ENCODE results near the gene DSCAML1.

DSCAML1 gene

GRCh38 chr11:117687776-117688175, 109.2 kb downstream of the DSCAML1 start:
- no peak for DNase-seq (ENCODE audit: low read depth)
- no peak for TF ChIP-seq CTCF (IDR thresholded peaks at IDR 0.05; ENCODE audit: control insufficient read depth, extremely low read depth, insufficient read depth)
- H3K4me3 ChIP-seq (ENCODE audit: low read depth, low read length) = no peak overlapping the region

DNA sequence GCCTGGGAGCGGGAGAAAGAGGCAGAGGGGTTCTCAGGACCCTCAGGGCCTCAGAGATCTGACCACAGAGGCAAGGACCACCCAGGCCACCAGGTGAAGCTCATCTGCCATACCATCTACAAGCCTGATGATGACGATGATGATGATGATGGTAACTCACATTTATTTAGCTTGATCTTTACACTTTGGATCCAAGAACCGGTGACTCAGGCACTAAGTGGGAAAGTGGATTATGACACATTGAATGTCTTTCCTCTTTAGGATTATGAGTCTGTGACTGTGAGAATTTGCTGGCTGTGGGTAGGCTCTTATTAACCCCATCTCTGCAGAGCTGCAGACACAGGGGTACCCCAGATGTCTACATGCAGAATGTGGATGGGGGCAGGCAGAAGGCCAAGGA, 110.3 kb downstream of the DSCAML1 start:
- no peak for DNase-seq (ENCODE audit: low read depth)
- no peak for TF ChIP-seq CTCF (IDR thresholded peaks at IDR 0.05; ENCODE audit: control insufficient read depth, extremely low read depth, insufficient read depth)
- no peak overlapping the region for H3K4me3 ChIP-seq (ENCODE audit: low read depth, low read length)

DNA sequence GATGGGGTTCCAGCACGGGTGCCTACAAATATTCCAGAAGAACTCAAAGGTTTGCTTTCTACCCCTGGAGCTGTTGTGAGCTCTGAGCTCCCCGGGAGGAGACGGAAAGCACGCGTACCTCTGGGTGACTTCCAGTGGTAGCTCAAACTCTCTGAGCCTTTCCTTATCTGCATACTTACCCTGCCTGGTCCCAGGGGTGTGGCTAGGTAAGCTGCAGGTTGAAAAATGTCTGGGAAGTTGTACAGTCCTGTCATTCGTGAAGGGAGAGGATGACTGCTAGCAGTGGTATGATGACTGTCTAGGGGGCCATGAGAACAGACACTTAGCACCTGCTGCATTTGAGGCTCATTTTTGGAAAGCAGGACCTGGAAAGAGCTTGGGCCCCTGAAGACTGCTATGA, 111.5 kb downstream of the DSCAML1 start:
- no peak for DNase-seq (ENCODE audit: low read depth)
- no peak for TF ChIP-seq CTCF (IDR thresholded peaks at IDR 0.05; ENCODE audit: control insufficient read depth, extremely low read depth, insufficient read depth)
- H3K4me3 ChIP-seq (ENCODE audit: low read depth, low read length) = no peak overlapping the region

GRCh38 chr11:117684731-117685130, 112.3 kb downstream of the DSCAML1 start:
- no peak for DNase-seq (ENCODE audit: low read depth)
- H3K4me3 ChIP-seq (ENCODE audit: low read depth, low read length) = no peak overlapping the region
- no peak for TF ChIP-seq CTCF (IDR thresholded peaks at IDR 0.05; ENCODE audit: control insufficient read depth, extremely low read depth, insufficient read depth)

DNA sequence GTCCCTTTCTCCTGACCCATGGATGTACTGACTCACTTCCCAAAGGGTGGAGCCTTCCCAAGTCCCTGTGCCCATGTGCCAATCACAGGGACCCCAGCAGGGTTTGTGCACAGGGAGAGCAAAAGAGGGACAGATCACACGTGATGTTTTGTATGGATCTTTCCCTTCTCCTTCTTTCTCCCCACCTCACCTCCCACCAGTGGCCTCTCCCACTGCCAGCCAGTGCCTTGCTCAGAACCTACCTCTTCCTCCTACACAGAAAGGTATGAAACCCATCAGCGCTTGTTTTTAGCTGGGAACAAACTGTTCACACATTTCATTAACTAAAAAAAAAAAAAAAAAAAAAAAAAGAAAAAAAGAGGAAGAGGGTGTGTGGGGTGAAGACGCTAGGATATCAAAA, 112.9 kb downstream of the DSCAML1 start:
- TF ChIP-seq CTCF (IDR thresholded peaks at IDR 0.05; ENCODE audit: control insufficient read depth, extremely low read depth, insufficient read depth) = no peak
- no peak for DNase-seq (ENCODE audit: low read depth)
- H3K4me3 ChIP-seq (ENCODE audit: low read depth, low read length) = no peak overlapping the region

- no peak for TF ChIP-seq CTCF (IDR thresholded peaks at IDR 0.05; ENCODE audit: control insufficient read depth, extremely low read depth, insufficient read depth)
- no peak overlapping the region for H3K4me3 ChIP-seq (ENCODE audit: low read depth, low read length)
- DNase-seq (ENCODE audit: low read depth) = no peak
These were observed 115.6 kb downstream of the DSCAML1 start for GRCh38 chr11:117681438-117681837.

DNA sequence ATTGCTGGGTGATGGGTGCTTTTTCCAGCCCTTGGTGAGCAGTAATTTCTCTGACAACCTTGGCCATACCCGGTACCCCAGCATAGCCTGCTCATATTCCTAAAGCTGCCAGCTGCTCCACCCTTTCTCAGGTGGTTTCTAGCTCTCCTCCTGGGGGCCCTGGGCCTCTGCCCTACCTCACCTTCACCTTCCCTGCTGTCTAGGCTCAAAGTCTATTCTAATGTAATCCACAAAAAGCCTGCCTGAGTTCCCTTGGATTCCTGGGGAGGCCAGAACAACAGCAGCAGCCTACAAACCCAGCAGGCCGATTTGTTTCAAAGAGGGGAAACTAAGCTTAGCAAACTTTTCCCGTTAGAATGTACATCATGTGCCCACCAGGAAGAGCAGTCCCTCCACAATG, 117.6 kb downstream of the DSCAML1 start:
- DNase-seq (ENCODE audit: low read depth) = no peak
- TF ChIP-seq CTCF (IDR thresholded peaks at IDR 0.05; ENCODE audit: control insufficient read depth, extremely low read depth, insufficient read depth) = no peak
- no peak overlapping the region for H3K4me3 ChIP-seq (ENCODE audit: low read depth, low read length)
